Body of pancreas (tissue), 4 donors: ENCODE results near the gene DOK6.

ENCODE experiments used
- CTCF ChIP-seq, 7 experiments: fragments of 450-650 bp in 4 of 7; fragments of 200-600 bp in 3 of 7; sonication (generic) in 3 of 7; IDR thresholded peaks; one replicate each; pipeline ENCODE4 v1.5.1; 2016 to 2019; ENCODE audit warnings: antibody characterized with exemption in 7 of 7
- POLR2A ChIP-seq, 3 donors: fragments of 450-650 bp; IDR thresholded peaks; one replicate each; pipeline ENCODE4 v1.6.1; 2016; ENCODE audit warnings: antibody characterized with exemption in 3 of 3, mild to moderate bottlenecking in 2 of 3

- no peak for TF ChIP-seq CTCF (IDR thresholded peaks at IDR 0.05)
- no peak for TF ChIP-seq POLR2A (IDR thresholded peaks at IDR 0.05)
Measured at GRCh38 chr18:69820538-69820937, 419.9 kb downstream of the DOK6 start.
